NCI-H226 (cell line): ENCODE measurements around the gene CCP110.
A peak's percentile ranks its signal among the peaks of the same experiment; 100 is the strongest.
"Not testable (repeated sequence)": the region's sequence is repeated elsewhere in the genome, so short reads cannot be mapped to it uniquely, and the experiment has no call there.

Experiments used
- DNase-seq: peaks from one replicate; pipeline ENCODE4 v3.0.0-alpha.2; 2015

The CCP110 gene

GRCh38 chr16:19513377-19514053 lies 10.2 kb upstream of the CCP110 start:
- DNase-seq = no peak

- no peak for DNase-seq
Observed at GRCh38 chr16:19515757-19516156, 8.0 kb upstream of the CCP110 start.

- DNase-seq = no peak
Observed at GRCh38 chr16:19517424-19518089, 6.2 kb upstream of the CCP110 start.

- no peak for DNase-seq
Observed at GRCh38 chr16:19518388-19518787, 5.4 kb upstream of the CCP110 start.

GRCh38 chr16:19520861-19521331 lies 2.8 kb upstream of the CCP110 start:
- DNase-seq = peak; percentile 63

GRCh38 chr16:19521471-19522396 lies 2.0 kb upstream of the CCP110 start, which contains the start of gene GDE1:
GDE1 (minus strand) TSS chr16:19522098; CDS start chr16:19521964, 134 bp downstream.
- DNase-seq = peak; percentile 81

GRCh38 chr16:19522397-19522732 lies 1.4 kb upstream of the CCP110 start:
- DNase-seq = no peak

GRCh38 chr16:19522760-19523159 lies 982 bp upstream of the CCP110 start:
- DNase-seq = no peak

GRCh38 chr16:19523184-19523558 lies 571 bp upstream of the CCP110 start:
- DNase-seq = no peak

- DNase-seq = no peak
Observed at GRCh38 chr16:19524356-19524615, 544 bp downstream of the CCP110 start.

GRCh38 chr16:19524616-19525384 lies 1.1 kb downstream of the CCP110 start:
- DNase-seq = no peak

- DNase-seq = no peak
Observed at GRCh38 chr16:19525385-19525723, 1.6 kb downstream of the CCP110 start.

GRCh38 chr16:19527161-19527560 lies 3.4 kb downstream of the CCP110 start:
- DNase-seq = no peak

- no peak for DNase-seq
Observed at GRCh38 chr16:19528666-19529065, 4.9 kb downstream of the CCP110 start.

GRCh38 chr16:19532601-19533000 lies 8.9 kb downstream of the CCP110 start:
- no peak for DNase-seq

GRCh38 chr16:19540241-19540970 lies 16.7 kb downstream of the CCP110 start:
- no peak for DNase-seq

- no peak for DNase-seq
Observed at GRCh38 chr16:19542138-19542821, 18.5 kb downstream of the CCP110 start.

- not testable (repeated sequence) for DNase-seq
Observed at GRCh38 chr16:19543278-19543996, 19.7 kb downstream of the CCP110 start.

- DNase-seq = no peak
Observed at GRCh38 chr16:19548144-19548543, 24.4 kb downstream of the CCP110 start.

- DNase-seq = no peak
Observed at GRCh38 chr16:19549673-19550072, 25.9 kb downstream of the CCP110 start.
